Omental fat pad (tissue), 4 donors: ENCODE results near the gene FGF5. TPM values are rescaled to one million over a fixed set of nuclear protein-coding genes. Genes with fewer than 3 reads are reported as not detected.
A peak's percentile ranks its signal among the peaks of the same experiment; 100 is the strongest.

Experiments
- ATAC-seq: fragments of 150-250 bp; one replicate; pipeline ENCODE4 v1.9.1; 2016; ENCODE audit warnings: mild to moderate bottlenecking, moderate library complexity; ENCODE audit not compliant: low FRiP score
- DNase-seq: peaks from one replicate; pipeline ENCODE4 v3.0.0-alpha.2; 2019; ENCODE audit warnings: low spot score
- CTCF ChIP-seq, 3 donors: fragments of 450-650 bp; IDR thresholded peaks; one replicate each; pipeline ENCODE4 v1.5.1; 2016 to 2017; ENCODE audit warnings: antibody characterized with exemption in 3 of 3, mild to moderate bottlenecking in 3 of 3, moderate library complexity in 2 of 3
- total RNA-seq, 4 donors: library from RNA; depleted of rRNA; stranded (reverse); fragments of >200 nt; gene quantifications; one replicate each; pipeline ENCODE4 v1.1.0, GENCODE V29; 2016

Gene FGF5
- total RNA-seq, 4 donors from 2014 or later: 0.09 TPM; not detected in 3

GRCh38 chr4:80334568-80334967 is 68.1 kb downstream of the FGF5 start:
- no peak for ATAC-seq
- DNase-seq: no peak
- no peak for TF ChIP-seq CTCF (IDR thresholded peaks at IDR 0.05)

GRCh38 chr4:80335226-80335553 is 68.7 kb downstream of the FGF5 start:
- no peak for TF ChIP-seq CTCF (IDR thresholded peaks at IDR 0.05)
- ATAC-seq (no peak), DNase-seq (no peak)

- DNase-seq (peak; percentile 67), ATAC-seq (peak; percentile 96)
- no peak for TF ChIP-seq CTCF (IDR thresholded peaks at IDR 0.05)
Observed at GRCh38 chr4:80335554-80336358, 69.3 kb downstream of the FGF5 start, which contains the start of gene CFAP299. CFAP299 (plus strand) TSS chr4:80335730.

- TF ChIP-seq CTCF (IDR thresholded peaks at IDR 0.05): no peak
- ATAC-seq (no peak), DNase-seq (no peak)
Observed at GRCh38 chr4:80336582-80336981, 70.1 kb downstream of the FGF5 start.

GRCh38 chr4:80340036-80340435 is 73.6 kb downstream of the FGF5 start:
- no peak for DNase-seq
- no peak for TF ChIP-seq CTCF (IDR thresholded peaks at IDR 0.05)
- no peak for ATAC-seq

Other genes starting within 250 kb of the FGF5 start
- 100 to 1,000 TPM in 3 of 4 donors, 10 to 100 TPM in 1; 86.7 to 208 (median 139) TPM for gene ANTXR2, start 193.4 kb upstream of the FGF5 start, total RNA-seq
- 1 to 10 TPM; 1.4 to 5.2 (median 3.2) TPM for gene PRDM8, start 69.2 kb upstream of the FGF5 start, total RNA-seq
- gene CFAP299, start 69.1 kb downstream of the FGF5 start, total RNA-seq: under 1 TPM in 1 of 4 donors, not detected in 3; 0.79 TPM